ENCODE results near the gene DRG2.

The DRG2 gene

GRCh38 chr17:18141210-18141803, 53.6 kb downstream of the DRG2 start:
- Mint-ChIP-seq H3K9me3 (ENCODE audit: low read depth) (no peaks in the 10 kb centered on the region), H3K36me3 (no peaks in the 10 kb centered on the region), H3K27me3 (no peaks in the 10 kb centered on the region), H3K4me3 (no peak overlapping the region), H3K4me1 (ENCODE audit: low read depth) (peaks cover 3% of the 10 kb centered on the region), H3K27ac (no peak overlapping the region)

GRCh38 chr17:18142417-18142816, 54.7 kb downstream of the DRG2 start:
- H3K27me3 Mint-ChIP-seq, result no peaks in the 10 kb centered on the region
- no peak overlapping the region for H3K27ac Mint-ChIP-seq
- H3K4me1 Mint-ChIP-seq (ENCODE audit: low read depth), result peaks cover 3% of the 10 kb centered on the region
- no peaks in the 10 kb centered on the region for H3K36me3 Mint-ChIP-seq
- no peaks in the 10 kb centered on the region for H3K9me3 Mint-ChIP-seq (ENCODE audit: low read depth)
- no peak overlapping the region for H3K4me3 Mint-ChIP-seq

- peaks cover 3% of the 10 kb centered on the region for H3K4me1 Mint-ChIP-seq (ENCODE audit: low read depth)
- H3K4me3 Mint-ChIP-seq, result no peak overlapping the region
- H3K27ac Mint-ChIP-seq, result no peak overlapping the region
- H3K9me3 Mint-ChIP-seq (ENCODE audit: low read depth), result no peaks in the 10 kb centered on the region
- H3K27me3 Mint-ChIP-seq, result no peaks in the 10 kb centered on the region
- no peaks in the 10 kb centered on the region for H3K36me3 Mint-ChIP-seq
Observed at GRCh38 chr17:18143044-18143936, 55.5 kb downstream of the DRG2 start.

DNA sequence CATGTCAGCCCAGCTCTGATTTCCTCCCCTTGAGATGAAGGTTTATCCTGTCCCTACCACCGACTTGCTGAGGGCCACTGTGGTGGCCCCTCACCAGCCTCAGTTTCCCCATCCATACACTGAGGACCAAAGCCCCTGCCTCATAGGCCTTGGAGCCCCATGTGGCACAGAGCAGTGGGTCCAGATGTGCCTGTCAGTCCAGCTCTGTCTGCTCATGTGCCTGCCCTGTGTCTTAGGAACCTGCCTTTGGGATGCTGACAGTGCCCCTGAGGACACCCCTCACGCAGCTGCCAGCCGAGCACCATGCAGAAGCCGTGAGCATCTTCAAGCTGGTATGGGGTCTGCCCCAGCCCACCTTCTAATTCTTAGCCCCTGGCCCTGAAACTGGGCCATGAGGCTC, 56.5 kb downstream of the DRG2 start:
- H3K4me1 Mint-ChIP-seq (ENCODE audit: low read depth), result peaks cover 3% of the 10 kb centered on the region
- H3K9me3 Mint-ChIP-seq (ENCODE audit: low read depth), result no peaks in the 10 kb centered on the region
- H3K36me3 Mint-ChIP-seq, result no peaks in the 10 kb centered on the region
- H3K4me3 Mint-ChIP-seq, result no peak overlapping the region
- H3K27ac Mint-ChIP-seq, result no peak overlapping the region
- no peaks in the 10 kb centered on the region for H3K27me3 Mint-ChIP-seq

DNA sequence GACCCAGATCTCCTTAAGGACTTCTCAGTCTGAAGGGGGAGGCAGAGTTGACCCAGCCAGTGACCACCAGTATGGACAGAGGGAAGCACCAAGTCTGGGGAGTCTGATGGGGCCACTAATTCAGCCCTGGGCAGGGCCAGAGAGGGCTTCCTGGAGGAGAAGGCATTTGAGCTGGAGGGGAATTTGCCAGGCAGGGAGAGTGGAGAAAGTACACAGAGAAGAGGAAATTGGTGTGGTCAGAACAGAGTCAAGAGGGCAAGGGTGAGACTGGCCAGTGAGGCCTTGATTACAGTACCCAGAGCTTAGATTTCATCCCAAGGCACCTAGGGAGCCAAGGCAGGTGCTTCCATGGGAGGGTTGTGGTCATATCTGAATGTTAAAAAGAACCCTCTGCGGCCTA, 57.1 kb downstream of the DRG2 start:
- Mint-ChIP-seq H3K27ac (no peak overlapping the region), H3K36me3 (no peaks in the 10 kb centered on the region), H3K27me3 (no peaks in the 10 kb centered on the region), H3K4me1 (ENCODE audit: low read depth) (peaks cover 3% of the 10 kb centered on the region), H3K9me3 (ENCODE audit: low read depth) (no peaks in the 10 kb centered on the region), H3K4me3 (no peak overlapping the region)

DNA sequence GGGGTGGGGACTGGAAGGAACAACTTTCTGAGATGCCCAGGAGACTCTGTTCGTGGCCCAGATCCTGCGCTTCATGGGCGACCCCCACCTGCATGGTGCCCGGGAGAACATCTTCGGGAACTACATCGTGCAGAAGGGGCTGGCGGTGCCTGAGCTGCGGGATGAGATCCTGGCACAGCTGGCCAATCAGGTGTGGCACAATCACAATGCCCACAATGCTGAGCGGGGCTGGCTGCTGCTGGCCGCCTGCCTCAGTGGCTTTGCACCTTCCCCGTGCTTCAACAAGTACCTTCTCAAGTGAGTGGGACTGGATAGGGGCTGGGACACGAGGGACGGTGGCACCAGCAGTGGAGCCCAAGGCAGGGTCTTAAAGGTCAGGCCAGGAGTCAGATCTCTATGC, 58.1 kb downstream of the DRG2 start:
- H3K4me1 Mint-ChIP-seq (ENCODE audit: low read depth), result peaks cover 3% of the 10 kb centered on the region
- no peaks in the 10 kb centered on the region for H3K27me3 Mint-ChIP-seq
- H3K36me3 Mint-ChIP-seq, result no peaks in the 10 kb centered on the region
- H3K4me3 Mint-ChIP-seq, result no peak overlapping the region
- no peak overlapping the region for H3K27ac Mint-ChIP-seq
- no peaks in the 10 kb centered on the region for H3K9me3 Mint-ChIP-seq (ENCODE audit: low read depth)

- Mint-ChIP-seq H3K9me3 (ENCODE audit: low read depth) (no peaks in the 10 kb centered on the region), H3K4me1 (ENCODE audit: low read depth) (peaks cover under 1% of the 10 kb centered on the region), H3K27me3 (no peaks in the 10 kb centered on the region), H3K36me3 (no peaks in the 10 kb centered on the region), H3K4me3 (no peak overlapping the region), H3K27ac (no peak overlapping the region)
Observed at GRCh38 chr17:18146259-18146658, 58.5 kb downstream of the DRG2 start.

DNA sequence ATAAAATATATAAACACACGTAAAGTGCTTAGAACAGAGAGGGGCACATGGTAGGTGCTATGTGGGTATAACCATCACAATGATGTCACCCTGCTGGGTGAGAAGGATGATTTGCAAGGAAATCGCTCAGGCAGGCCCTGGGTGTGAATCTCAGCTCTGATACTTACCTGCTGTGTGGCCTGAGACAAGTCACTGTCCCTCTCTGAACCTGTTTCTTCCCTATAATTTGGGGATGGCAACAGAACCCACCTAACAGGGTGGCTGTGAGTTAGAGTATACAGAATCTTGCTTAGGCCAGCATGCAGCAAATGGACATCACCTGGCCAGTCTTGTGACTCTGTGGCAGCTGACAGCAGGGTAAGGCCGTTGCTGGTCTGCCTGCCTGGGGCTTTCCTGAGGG, 59.2 kb downstream of the DRG2 start:
- Mint-ChIP-seq H3K9me3 (ENCODE audit: low read depth) (no peaks in the 10 kb centered on the region), H3K27ac (no peak overlapping the region), H3K27me3 (no peaks in the 10 kb centered on the region), H3K36me3 (no peaks in the 10 kb centered on the region), H3K4me1 (ENCODE audit: low read depth) (no peaks in the 10 kb centered on the region), H3K4me3 (no peak overlapping the region)

DNA sequence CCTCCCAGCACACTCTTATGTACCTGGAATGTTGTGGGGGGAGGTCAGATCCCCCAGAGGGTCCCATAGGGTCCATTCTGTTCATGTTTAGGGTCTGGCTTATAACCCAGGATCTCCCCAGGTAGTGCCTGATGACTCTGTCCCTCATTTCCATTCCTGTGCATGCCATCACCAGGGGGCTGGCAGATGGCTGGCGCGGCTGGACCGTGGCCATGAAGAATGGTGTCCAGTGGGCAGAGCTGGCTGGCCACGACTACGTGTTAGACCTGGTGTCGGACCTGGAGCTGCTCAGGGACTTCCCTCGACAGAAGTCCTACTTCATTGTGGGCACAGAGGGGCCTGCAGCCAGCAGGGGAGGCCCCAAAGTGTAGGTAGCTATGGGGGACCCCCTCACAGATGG, 60.8 kb downstream of the DRG2 start:
- Mint-ChIP-seq H3K27me3 (no peaks in the 10 kb centered on the region), H3K4me3 (no peak overlapping the region), H3K36me3 (no peaks in the 10 kb centered on the region)

DNA sequence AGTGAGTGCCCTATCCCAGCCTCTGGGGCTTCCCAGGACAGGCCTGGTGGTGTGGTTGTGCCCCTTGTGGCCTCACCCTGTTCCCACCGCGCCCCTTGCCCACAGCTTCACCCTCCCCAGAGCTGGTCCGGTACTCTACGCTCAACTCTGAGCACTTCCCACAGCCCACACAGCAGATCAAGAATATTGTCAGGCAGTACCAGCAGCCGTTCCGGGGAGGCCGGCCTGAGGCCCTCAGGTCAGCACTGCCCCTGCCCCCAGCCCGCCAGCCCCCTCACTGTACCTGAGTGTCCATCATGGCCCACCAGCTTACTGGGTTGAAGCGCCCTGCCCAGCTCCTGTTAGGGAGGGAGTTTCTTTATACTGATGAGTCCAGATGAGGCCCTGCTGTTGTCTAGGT, 63.5 kb downstream of the DRG2 start:
- no peaks in the 10 kb centered on the region for H3K9me3 Mint-ChIP-seq (ENCODE audit: low read depth)
- H3K27ac Mint-ChIP-seq, result no peak overlapping the region
- H3K27me3 Mint-ChIP-seq, result no peaks in the 10 kb centered on the region
- H3K4me1 Mint-ChIP-seq (ENCODE audit: low read depth), result peaks cover 1% of the 10 kb centered on the region
- no peak overlapping the region for H3K4me3 Mint-ChIP-seq
- H3K36me3 Mint-ChIP-seq, result no peaks in the 10 kb centered on the region

More for the DNA sequence above, 60.8 kb downstream of the DRG2 start:
- H3K4me1 Mint-ChIP-seq (ENCODE audit: low read depth), result peaks cover under 1% of the 10 kb centered on the region
- H3K27ac Mint-ChIP-seq, result no peak overlapping the region
- H3K9me3 Mint-ChIP-seq (ENCODE audit: low read depth), result no peaks in the 10 kb centered on the region

GRCh38 chr17:18155179-18155578, 67.4 kb downstream of the DRG2 start:
- H3K4me1 Mint-ChIP-seq (ENCODE audit: low read depth), result peaks cover 13% of the 10 kb centered on the region
- H3K27me3 Mint-ChIP-seq, result no peaks in the 10 kb centered on the region
- no peak overlapping the region for H3K27ac Mint-ChIP-seq
- no peaks in the 10 kb centered on the region for H3K9me3 Mint-ChIP-seq (ENCODE audit: low read depth)
- no peaks in the 10 kb centered on the region for H3K36me3 Mint-ChIP-seq
- no peak overlapping the region for H3K4me3 Mint-ChIP-seq

DNA sequence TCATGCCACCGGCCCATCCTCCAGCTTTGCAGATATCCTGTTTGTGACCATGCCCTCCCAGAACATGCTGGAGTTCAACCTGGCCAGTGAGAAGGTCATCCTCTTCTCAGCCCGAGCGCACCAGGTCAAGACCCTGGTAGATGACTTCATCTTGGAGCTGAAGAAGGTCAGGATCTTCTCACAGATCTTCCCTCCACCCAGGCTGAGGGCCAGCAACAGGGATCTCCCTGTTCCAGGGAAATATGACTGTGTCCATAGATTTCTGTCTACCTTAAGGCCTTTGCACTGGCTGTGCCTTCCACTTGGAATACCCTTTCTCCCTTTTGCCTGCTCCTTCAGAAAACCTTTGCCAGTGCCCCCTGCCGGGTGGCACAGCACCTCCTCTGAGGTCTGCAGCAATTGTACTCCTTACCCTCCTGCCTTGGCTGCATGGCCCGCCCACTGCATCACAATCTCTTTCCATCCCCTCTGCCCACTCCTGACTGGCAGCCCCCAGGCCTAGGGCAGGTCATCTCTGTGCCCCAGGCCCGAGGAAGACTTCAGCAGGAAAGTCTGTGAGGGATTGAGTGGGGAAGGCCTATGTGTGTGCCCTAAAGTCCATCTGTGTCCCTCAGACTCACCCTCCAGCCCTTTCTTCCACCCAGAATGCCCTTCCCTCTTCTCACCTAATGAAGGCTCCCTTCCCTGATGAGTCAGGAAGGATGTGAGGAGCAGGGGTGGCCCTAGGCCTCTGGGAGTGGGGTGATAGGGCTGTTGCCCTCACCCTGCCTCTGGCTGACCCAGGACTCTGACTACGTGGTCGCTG, 68.6 kb downstream of the DRG2 start:
- H3K4me3 Mint-ChIP-seq, result no peak overlapping the region
- H3K36me3 Mint-ChIP-seq, result no peaks in the 10 kb centered on the region
- no peaks in the 10 kb centered on the region for H3K27me3 Mint-ChIP-seq
- no peak overlapping the region for H3K27ac Mint-ChIP-seq
- H3K9me3 Mint-ChIP-seq (ENCODE audit: low read depth), result no peaks in the 10 kb centered on the region
- H3K4me1 Mint-ChIP-seq (ENCODE audit: low read depth), result peaks cover 13% of the 10 kb centered on the region

DNA sequence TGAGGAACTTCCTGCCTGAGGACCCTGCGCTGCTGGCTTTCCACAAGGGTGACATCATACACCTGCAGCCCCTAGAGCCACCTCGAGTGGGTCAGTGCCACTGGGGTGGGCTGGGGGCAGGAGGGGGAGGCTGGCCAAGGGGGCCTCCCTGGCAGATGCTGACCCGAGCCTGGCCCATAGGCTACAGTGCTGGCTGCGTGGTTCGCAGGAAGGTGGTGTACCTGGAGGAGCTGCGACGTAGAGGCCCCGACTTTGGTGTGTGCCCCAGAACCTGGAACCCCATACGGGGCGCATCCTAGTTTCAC, 69.2 kb downstream of the DRG2 start:
- no peaks in the 10 kb centered on the region for H3K27me3 Mint-ChIP-seq
- H3K9me3 Mint-ChIP-seq (ENCODE audit: low read depth), result no peaks in the 10 kb centered on the region
- no peak overlapping the region for H3K27ac Mint-ChIP-seq
- no peak overlapping the region for H3K4me3 Mint-ChIP-seq
- H3K36me3 Mint-ChIP-seq, result no peaks in the 10 kb centered on the region
- H3K4me1 Mint-ChIP-seq (ENCODE audit: low read depth), result peaks cover 13% of the 10 kb centered on the region
